Osteoblast (primary cell): ENCODE measurements around the gene RASSF10. TPM values are rescaled to one million over a fixed set of nuclear protein-coding genes. Genes with fewer than 3 reads are reported as not detected.

ENCODE experiments used
- DNase-seq: peaks from one replicate; pipeline ENCODE4 v3.0.0; 2011; ENCODE audit warnings: low spot score, mixed read lengths; ENCODE audit not compliant: insufficient read length; ENCODE audit errors: missing footprints
- H2AFZ ChIP-seq: 2 replicates; pipeline ENCODE4 v1.6.0; 2011; ENCODE audit warnings: mild to moderate bottlenecking, low read length
- H3K27ac ChIP-seq: 2 replicates; pipeline ENCODE4 v1.5.1; 2011; ENCODE audit warnings: mild to moderate bottlenecking, low read depth, low read length, moderate library complexity
- H3K27me3 ChIP-seq: 2 replicates; pipeline ENCODE4 v1.6.0; 2012; ENCODE audit warnings: mild to moderate bottlenecking, control low read depth, inconsistent platforms, low read length, moderate library complexity; ENCODE audit not compliant: insufficient read depth
- H3K36me3 ChIP-seq: 2 replicates; pipeline ENCODE4 v1.5.1; 2011; ENCODE audit warnings: mild to moderate bottlenecking, low read length, control low read depth, moderate library complexity; ENCODE audit not compliant: insufficient read depth
- H3K4me1 ChIP-seq: 2 replicates; pipeline ENCODE4 v1.5.1; 2011; ENCODE audit warnings: mild to moderate bottlenecking, low read length, control low read depth, moderate library complexity; ENCODE audit not compliant: insufficient read depth
- H3K4me2 ChIP-seq: 2 replicates; pipeline ENCODE4 v1.6.0; 2011; ENCODE audit warnings: mild to moderate bottlenecking, low read length; ENCODE audit not compliant: insufficient read depth
- H3K4me3 ChIP-seq: fragments of 200-600 bp; sonication (generic); 3 replicates; pipeline ENCODE4 v1.5.1; 2012; ENCODE audit warnings: mild to moderate bottlenecking, low read length, inconsistent platforms; ENCODE audit not compliant: insufficient read depth
- H3K79me2 ChIP-seq: 2 replicates; pipeline ENCODE4 v1.6.0; 2012; ENCODE audit warnings: mild to moderate bottlenecking, low read length, control low read depth, inconsistent platforms; ENCODE audit not compliant: insufficient read depth
- H3K9me3 ChIP-seq: 2 replicates; pipeline ENCODE4 v1.5.1; 2011; ENCODE audit warnings: low read depth, low read length, control low read depth
- H4K20me1 ChIP-seq: 2 replicates; pipeline ENCODE4 v1.6.0; 2012; ENCODE audit warnings: mild to moderate bottlenecking, low read length, control low read depth; ENCODE audit not compliant: insufficient read depth
- CTCF ChIP-seq: IDR thresholded peaks from 2 replicates; pipeline ENCODE4 v1.5.1; 2011; ENCODE audit warnings: mild to moderate bottlenecking, low read depth, low read length, moderate library complexity; ENCODE audit errors: extremely low read depth
- total RNA-seq: library from RNA; depleted of rRNA; stranded (reverse); fragments of >200 nt; gene quantifications from 2 replicates; pipeline ENCODE4 v1.2.3, GENCODE V29; 2012

Gene RASSF10
- total RNA-seq, 1 donor = 0.72 TPM

- no peak overlapping the region for H3K4me3 ChIP-seq
- H3K79me2 ChIP-seq = no peaks in the 10 kb centered on the region
- H3K4me1 ChIP-seq = no peaks in the 10 kb centered on the region
- no peaks in the 10 kb centered on the region for H3K36me3 ChIP-seq
- H3K27ac ChIP-seq = no peak overlapping the region
- no peaks in the 10 kb centered on the region for H4K20me1 ChIP-seq
- no peak for DNase-seq
- H3K4me2 ChIP-seq = no peak overlapping the region
- H3K9me3 ChIP-seq = no peaks in the 10 kb centered on the region
- H3K27me3 ChIP-seq = peaks cover 50% of the 10 kb centered on the region
- TF ChIP-seq CTCF = no peak
- H2AFZ ChIP-seq = no peak overlapping the region
Observed at GRCh38 chr11:13045734-13046133, 36.6 kb downstream of the RASSF10 start.

- Histone ChIP-seq H3K4me2 (no peak overlapping the region), H2AFZ (no peak overlapping the region), H3K27ac (no peak overlapping the region), H3K9me3 (no peaks in the 10 kb centered on the region), H3K79me2 (no peaks in the 10 kb centered on the region), H3K36me3 (no peaks in the 10 kb centered on the region), H3K4me3 (no peak overlapping the region), H4K20me1 (no peaks in the 10 kb centered on the region), H3K27me3 (peaks cover 47% of the 10 kb centered on the region), H3K4me1 (no peaks in the 10 kb centered on the region)
- TF ChIP-seq CTCF = no peak
- DNase-seq = no peak
Observed at GRCh38 chr11:13046637-13047570, 37.8 kb downstream of the RASSF10 start.

GRCh38 chr11:13047884-13048283 is 38.8 kb downstream of the RASSF10 start:
- DNase-seq = peak; percentile 13
- no peak overlapping the region for H2AFZ ChIP-seq
- TF ChIP-seq CTCF = no peak
- H3K4me2 ChIP-seq = no peak overlapping the region
- H3K79me2 ChIP-seq = no peaks in the 10 kb centered on the region
- H3K9me3 ChIP-seq = no peaks in the 10 kb centered on the region
- peaks cover 37% of the 10 kb centered on the region for H3K27me3 ChIP-seq
- no peak overlapping the region for H3K27ac ChIP-seq
- H3K36me3 ChIP-seq = no peaks in the 10 kb centered on the region
- H4K20me1 ChIP-seq = no peaks in the 10 kb centered on the region
- no peak overlapping the region for H3K4me3 ChIP-seq
- H3K4me1 ChIP-seq = no peaks in the 10 kb centered on the region

- Histone ChIP-seq H2AFZ (no peak overlapping the region), H3K36me3 (no peaks in the 10 kb centered on the region), H3K4me3 (no peak overlapping the region), H4K20me1 (no peaks in the 10 kb centered on the region), H3K27me3 (peaks cover 16% of the 10 kb centered on the region), H3K4me2 (no peak overlapping the region), H3K79me2 (no peaks in the 10 kb centered on the region), H3K9me3 (no peaks in the 10 kb centered on the region), H3K27ac (no peak overlapping the region), H3K4me1 (no peaks in the 10 kb centered on the region)
- TF ChIP-seq CTCF = no peak
- DNase-seq = no peak
Observed at GRCh38 chr11:13051257-13051656, 42.1 kb downstream of the RASSF10 start.
